HFFc6 (cell line): Measurements from ENCODE around the gene HLX. TPM values are rescaled to one million over a fixed set of nuclear protein-coding genes. Genes with fewer than 3 reads are reported as not detected.
A peak's percentile ranks its signal among the peaks of the same experiment; 100 is the strongest.

Experiments used
- DNase-seq: peaks from one replicate; pipeline ENCODE4 v3.0.0-alpha.2; 2018
- H3K27ac Mint-ChIP-seq: 2 replicates; pipeline ENCODE4 v1.8.0; 2020; ENCODE audit warnings: mild to moderate bottlenecking, mixed read lengths
- H3K27me3 Mint-ChIP-seq: 2 replicates; pipeline ENCODE4 v1.8.0; 2021; ENCODE audit warnings: mild to moderate bottlenecking, moderate library complexity, mixed read lengths; ENCODE audit not compliant: insufficient read depth
- H3K36me3 Mint-ChIP-seq: 2 replicates; pipeline ENCODE4 v1.8.0; 2021; ENCODE audit warnings: low read depth, mixed read lengths
- H3K4me1 Mint-ChIP-seq: 2 replicates; pipeline ENCODE4 v1.8.0; 2020; ENCODE audit warnings: low read depth, mixed read lengths
- H3K4me3 Mint-ChIP-seq: 2 replicates; pipeline ENCODE4 v1.8.0; 2020; ENCODE audit warnings: mild to moderate bottlenecking, moderate library complexity, mixed read lengths
- H3K9me3 Mint-ChIP-seq: 2 replicates; pipeline ENCODE4 v1.8.0; 2020; ENCODE audit warnings: mild to moderate bottlenecking, mixed read lengths
- total RNA-seq, 6 experiments: library from RNA; stranded (reverse); fragmentation: NEBNext Ultra II Directional; extraction: Animal tissue kit (Norgen Biotek cat#: 25700); gene quantifications; 2 replicates in 1 of 6; 3 replicates in 5 of 6; pipeline ENCODE4 v1.2.3, GENCODE V29; 2021
- TF ChIP-seq, protein P1 (sequence below): fragments of 200-600 bp; sonication (generic); IDR thresholded peaks from 2 replicates; pipeline ENCODE4 v1.5.0; 2021; ENCODE audit warnings: antibody characterized with exemption, mild to moderate bottlenecking

Gene HLX
- total RNA-seq, 6 experiments from 2014 or later: 9.9 to 14.3 (median 11.3) TPM

DNA sequence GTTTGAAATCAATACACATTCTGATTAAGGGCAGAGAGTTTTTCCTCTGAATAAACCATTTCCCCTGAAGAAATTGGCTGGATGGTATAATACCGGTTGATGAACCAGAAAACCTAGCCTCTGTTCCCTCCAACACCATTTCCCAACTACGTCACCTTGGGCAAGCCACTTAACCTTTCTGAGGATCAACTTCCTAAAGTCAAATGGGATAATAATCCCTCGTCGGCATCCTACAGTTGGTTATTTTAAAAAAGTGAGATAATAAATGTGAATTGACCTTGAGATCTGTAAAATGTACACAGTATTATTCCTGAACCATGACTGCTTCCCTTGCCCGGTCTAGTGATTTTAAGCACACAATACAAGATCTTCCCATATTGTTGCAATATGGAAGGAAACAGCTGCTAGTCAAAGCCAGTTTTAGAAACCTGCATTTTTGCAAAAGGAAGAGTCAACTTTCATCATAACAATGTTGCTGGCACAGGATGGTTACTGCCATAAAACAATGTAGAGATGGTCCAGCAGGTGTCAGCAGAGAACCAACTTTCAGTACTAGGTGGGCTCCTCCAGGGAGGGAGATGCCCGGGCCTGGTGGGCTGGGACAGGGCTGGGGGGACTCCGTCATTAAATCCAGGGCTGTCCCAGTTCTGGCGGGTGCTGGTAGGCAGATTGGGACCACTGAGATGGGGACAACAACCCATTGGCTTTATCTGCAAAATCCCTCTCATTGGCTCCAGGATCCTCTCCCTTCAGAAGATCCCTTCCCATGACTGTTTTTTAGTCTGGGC is 5.2 kb upstream of the HLX start:
- H3K9me3 Mint-ChIP-seq: no peaks in the 10 kb centered on the region
- H3K36me3 Mint-ChIP-seq: no peaks in the 10 kb centered on the region
- H3K4me3 Mint-ChIP-seq: no peak overlapping the region
- H3K27me3 Mint-ChIP-seq: no peaks in the 10 kb centered on the region; the same call in 1 of the 2 replicates
- no peak overlapping the region for H3K27ac Mint-ChIP-seq
- TF ChIP-seq, protein P1, sequence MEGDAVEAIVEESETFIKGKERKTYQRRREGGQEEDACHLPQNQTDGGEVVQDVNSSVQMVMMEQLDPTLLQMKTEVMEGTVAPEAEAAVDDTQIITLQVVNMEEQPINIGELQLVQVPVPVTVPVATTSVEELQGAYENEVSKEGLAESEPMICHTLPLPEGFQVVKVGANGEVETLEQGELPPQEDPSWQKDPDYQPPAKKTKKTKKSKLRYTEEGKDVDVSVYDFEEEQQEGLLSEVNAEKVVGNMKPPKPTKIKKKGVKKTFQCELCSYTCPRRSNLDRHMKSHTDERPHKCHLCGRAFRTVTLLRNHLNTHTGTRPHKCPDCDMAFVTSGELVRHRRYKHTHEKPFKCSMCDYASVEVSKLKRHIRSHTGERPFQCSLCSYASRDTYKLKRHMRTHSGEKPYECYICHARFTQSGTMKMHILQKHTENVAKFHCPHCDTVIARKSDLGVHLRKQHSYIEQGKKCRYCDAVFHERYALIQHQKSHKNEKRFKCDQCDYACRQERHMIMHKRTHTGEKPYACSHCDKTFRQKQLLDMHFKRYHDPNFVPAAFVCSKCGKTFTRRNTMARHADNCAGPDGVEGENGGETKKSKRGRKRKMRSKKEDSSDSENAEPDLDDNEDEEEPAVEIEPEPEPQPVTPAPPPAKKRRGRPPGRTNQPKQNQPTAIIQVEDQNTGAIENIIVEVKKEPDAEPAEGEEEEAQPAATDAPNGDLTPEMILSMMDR: peak; percentile 89
- H3K4me1 Mint-ChIP-seq: peaks cover 23% of the 10 kb centered on the region
- peak; percentile 26 for DNase-seq

GRCh38 chr1:220875260-220875659 is 4.0 kb upstream of the HLX start:
- H3K27ac Mint-ChIP-seq: no peak overlapping the region
- peaks cover 24% of the 10 kb centered on the region for H3K4me1 Mint-ChIP-seq
- DNase-seq: no peak
- no peaks in the 10 kb centered on the region; the same call in 1 of the 2 replicates for H3K27me3 Mint-ChIP-seq
- H3K36me3 Mint-ChIP-seq: peaks cover 3% of the 10 kb centered on the region
- no peak overlapping the region for H3K4me3 Mint-ChIP-seq
- H3K9me3 Mint-ChIP-seq: no peaks in the 10 kb centered on the region
- TF ChIP-seq, protein P1: no peak

- TF ChIP-seq, protein P1: no peak
- H3K9me3 Mint-ChIP-seq: peaks cover 6% of the 10 kb centered on the region; the same call in 1 of the 2 replicates
- no peak overlapping the region for H3K4me3 Mint-ChIP-seq
- H3K4me1 Mint-ChIP-seq: peaks cover 35% of the 10 kb centered on the region
- peaks cover 3% of the 10 kb centered on the region; the same call in 1 of the 2 replicates for H3K27me3 Mint-ChIP-seq
- no peak overlapping the region for H3K27ac Mint-ChIP-seq
- peaks cover 18% of the 10 kb centered on the region for H3K36me3 Mint-ChIP-seq
- no peak for DNase-seq
Measured at GRCh38 chr1:220876511-220877376, 2.5 kb upstream of the HLX start.

- H3K4me3 Mint-ChIP-seq: no peak overlapping the region; the same call in 1 of the 2 replicates
- DNase-seq: no peak
- TF ChIP-seq, protein P1: no peak
- H3K4me1 Mint-ChIP-seq: peaks cover 43% of the 10 kb centered on the region
- H3K9me3 Mint-ChIP-seq: peaks cover 6% of the 10 kb centered on the region; the same call in 1 of the 2 replicates
- no peak overlapping the region for H3K27ac Mint-ChIP-seq
- peaks cover 3% of the 10 kb centered on the region; the same call in 1 of the 2 replicates for H3K27me3 Mint-ChIP-seq
- H3K36me3 Mint-ChIP-seq: peaks cover 26% of the 10 kb centered on the region
Measured at GRCh38 chr1:220877377-220878095, 1.7 kb upstream of the HLX start.
